HG02973 (cell line): ENCODE results near the gene SURF2.

ENCODE experiments used
- ATAC-seq: cut with Tn5 transposase; IDR thresholded peaks from one replicate; pipeline ENCODE4 v1.9.1; 2021; ENCODE audit warnings: moderate library complexity; ENCODE audit not compliant: unreplicated experiment

The SURF2 gene

GRCh38 chr9:133396952-133397351 lies 40.6 kb downstream of the SURF2 start:
- no peak for ATAC-seq

DNA sequence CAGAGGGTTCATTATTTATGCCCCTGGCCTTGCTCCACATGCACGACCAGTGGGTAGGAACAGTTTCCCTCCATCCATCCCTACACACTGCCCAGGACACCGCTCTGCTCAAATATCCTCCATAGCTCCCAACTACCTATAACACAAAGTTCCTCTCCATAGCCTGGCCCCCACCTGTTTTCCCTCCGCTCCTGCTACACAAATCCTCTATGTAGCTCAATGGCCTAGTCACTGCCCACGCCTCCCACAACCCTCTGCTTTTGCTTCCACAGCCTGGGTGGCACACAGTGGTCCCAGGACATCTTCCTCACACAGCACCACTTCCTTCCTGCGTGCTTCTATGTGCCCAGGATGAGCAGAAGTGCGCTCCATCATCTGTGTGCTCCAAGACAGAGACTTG lies 41.0 kb downstream of the SURF2 start:
- no peak for ATAC-seq

- ATAC-seq, result no peak
Observed at GRCh38 chr9:133397895-133398294, 41.5 kb downstream of the SURF2 start.

GRCh38 chr9:133400292-133400691 lies 43.9 kb downstream of the SURF2 start:
- no peak for ATAC-seq

- no peak for ATAC-seq
Observed at GRCh38 chr9:133401588-133401987, 45.2 kb downstream of the SURF2 start.

DNA sequence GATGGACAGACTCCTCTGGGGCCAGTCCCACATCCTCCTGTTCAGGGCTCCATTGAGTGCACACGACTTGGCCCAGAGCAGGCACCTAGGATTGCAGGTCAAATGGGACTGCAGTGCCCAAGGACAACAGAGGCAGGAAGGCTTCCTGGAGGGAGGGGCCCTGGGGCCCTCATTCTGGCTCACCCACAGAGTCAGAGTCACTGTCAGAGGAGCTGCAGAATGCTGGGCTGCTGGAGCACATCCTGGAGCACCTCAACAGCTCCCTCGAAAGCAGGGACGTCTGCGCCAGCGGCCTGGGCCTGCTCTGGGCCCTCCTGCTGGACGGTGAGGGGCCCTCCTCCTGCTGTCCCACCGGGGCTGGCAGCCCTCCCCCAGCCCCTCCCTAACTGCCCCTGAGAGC lies 46.3 kb downstream of the SURF2 start:
- ATAC-seq, result no peak

DNA sequence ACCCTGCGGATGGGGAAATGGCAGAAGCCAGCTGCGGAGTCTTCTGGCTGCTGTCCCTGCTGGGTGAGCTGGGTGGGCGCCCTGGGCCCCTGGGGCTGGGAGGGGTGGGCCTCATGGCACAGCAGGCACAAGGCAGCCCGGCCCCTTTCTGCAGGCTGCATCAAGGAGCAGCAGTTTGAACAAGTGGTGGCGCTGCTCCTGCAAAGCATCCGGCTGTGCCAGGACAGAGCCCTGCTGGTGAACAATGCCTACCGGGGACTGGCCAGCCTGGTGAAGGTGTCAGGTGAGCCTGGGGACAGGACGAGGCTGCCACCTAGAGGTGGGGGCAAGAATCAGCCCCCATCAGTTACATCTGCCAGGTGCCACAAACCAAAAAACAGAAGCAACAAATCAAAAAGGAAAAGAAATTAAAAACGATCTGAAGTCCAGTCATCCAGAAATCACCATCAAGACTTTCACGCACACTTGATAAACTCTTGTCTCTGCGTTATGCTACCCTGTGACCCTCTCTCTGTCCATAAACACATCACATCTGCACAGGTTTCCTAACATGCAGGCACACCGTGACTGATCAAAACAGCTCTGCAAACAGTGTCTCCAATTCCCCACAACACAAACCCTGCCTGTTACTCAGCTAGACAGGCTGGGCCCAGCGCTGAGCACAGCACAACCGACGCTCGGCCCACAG lies 47.6 kb downstream of the SURF2 start:
- no peak for ATAC-seq

- no peak for ATAC-seq
Observed at GRCh38 chr9:133404454-133405002, 48.2 kb downstream of the SURF2 start.

- no peak for ATAC-seq
Observed at GRCh38 chr9:133405508-133406438, 49.4 kb downstream of the SURF2 start.

DNA sequence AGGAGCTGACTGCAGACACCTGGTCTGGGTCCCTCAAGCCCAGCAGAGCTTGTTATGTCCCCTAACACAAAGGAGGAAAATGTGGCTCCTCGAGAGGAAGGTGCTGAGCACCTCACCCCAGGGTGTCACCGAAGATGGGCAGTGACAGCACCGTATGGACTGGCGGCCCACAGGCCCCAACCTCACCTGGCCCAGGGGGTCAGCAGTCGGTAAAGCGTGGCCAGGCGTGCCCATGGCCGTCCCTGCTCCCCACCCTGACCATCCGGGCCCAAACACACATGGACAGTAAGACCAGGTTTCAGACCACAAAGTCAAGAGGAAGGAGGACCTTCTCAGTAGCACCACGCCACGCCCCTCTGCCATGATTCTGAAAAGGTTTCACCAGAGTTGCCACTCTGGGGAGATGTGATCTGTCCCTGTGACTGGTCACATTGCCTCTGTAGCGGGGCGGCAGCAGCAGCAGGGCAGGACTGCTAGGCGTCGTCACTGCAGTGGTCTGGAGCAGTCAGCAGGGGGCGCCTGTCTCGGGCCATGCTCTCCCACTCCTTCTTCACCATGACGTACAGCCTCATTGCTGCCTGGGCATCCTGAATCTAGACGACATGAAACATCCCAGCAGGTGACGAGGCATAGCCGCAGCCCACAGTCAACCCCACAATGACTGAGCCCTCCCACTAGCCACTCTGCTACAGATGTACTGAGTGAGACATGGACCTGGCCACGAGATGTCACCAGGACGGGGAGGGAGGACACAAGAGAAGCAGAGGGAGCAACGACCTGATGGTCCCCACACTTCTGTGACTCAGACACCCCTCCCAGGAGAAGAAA lies 50.3 kb downstream of the SURF2 start:
- no peak for ATAC-seq

DNA sequence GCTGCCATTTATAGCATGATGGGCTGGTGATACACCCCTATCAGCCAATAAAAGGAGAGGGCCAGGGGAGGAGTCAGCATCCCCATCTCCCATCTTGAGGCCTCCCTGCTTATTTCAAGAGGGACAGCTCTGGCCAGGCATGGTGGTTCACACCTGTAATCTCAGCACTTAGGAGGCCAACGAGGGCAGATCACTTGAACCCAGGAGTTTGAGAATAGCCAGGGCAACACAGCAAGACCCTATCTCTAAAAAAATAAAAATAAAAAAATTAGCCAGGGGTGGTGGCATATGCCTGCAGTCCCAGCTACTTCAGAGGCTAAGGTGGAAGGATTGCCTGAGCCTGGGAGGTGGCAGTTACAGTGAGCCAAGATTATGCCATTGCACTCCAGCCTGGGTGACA lies 51.7 kb downstream of the SURF2 start:
- no peak for ATAC-seq
